SJSA1 (cell line): ENCODE measurements around the gene ARFRP1. TPM values are rescaled to one million over a fixed set of nuclear protein-coding genes. Genes with fewer than 3 reads are reported as not detected.

Experiments
- DNase-seq, 2 experiments: peaks; one replicate each; pipeline ENCODE4 v3.0.0-alpha.2; 2015 to 2020; ENCODE audit warnings: low spot score in 2 of 2, low read depth in 1 of 2
- H3K27ac ChIP-seq: fragments of 250-450 bp; sonication (Bioruptor Pico); 2 replicates; pipeline ENCODE4 v1.5.1; 2020; ENCODE audit warnings: mild to moderate bottlenecking, moderate library complexity
- H3K27me3 ChIP-seq: fragments of 250-450 bp; sonication (Bioruptor Pico); replicated peaks from 2 replicates; pipeline ENCODE4 v1.5.1; 2020; ENCODE audit warnings: mild to moderate bottlenecking, moderate library complexity
- H3K36me3 ChIP-seq: fragments of 250-450 bp; sonication (Bioruptor Pico); 2 replicates; pipeline ENCODE4 v1.5.1; 2020; ENCODE audit warnings: mild to moderate bottlenecking
- H3K4me1 ChIP-seq: fragments of 250-450 bp; sonication (Bioruptor Pico); replicated peaks from 2 replicates; pipeline ENCODE4 v1.6.1; 2021; ENCODE audit warnings: mild to moderate bottlenecking
- H3K4me3 ChIP-seq: fragments of 250-450 bp; sonication (Bioruptor Pico); 2 replicates; pipeline ENCODE4 v1.5.1; 2020; ENCODE audit warnings: mild to moderate bottlenecking
- H3K9me3 ChIP-seq: fragments of 250-450 bp; sonication (Bioruptor Pico); replicated peaks from 2 replicates; pipeline ENCODE4 v1.5.1; 2020; ENCODE audit warnings: mild to moderate bottlenecking
- total RNA-seq: library from RNA; depleted of rRNA; stranded (reverse); fragments of >200 nt; shearing (Covaris generic); gene quantifications from 2 replicates; pipeline ENCODE4 v1.2.3, GENCODE V29; 2014

ARFRP1 gene
- total RNA-seq, 1 experiment from 2014 or later = 49.1 TPM

DNA sequence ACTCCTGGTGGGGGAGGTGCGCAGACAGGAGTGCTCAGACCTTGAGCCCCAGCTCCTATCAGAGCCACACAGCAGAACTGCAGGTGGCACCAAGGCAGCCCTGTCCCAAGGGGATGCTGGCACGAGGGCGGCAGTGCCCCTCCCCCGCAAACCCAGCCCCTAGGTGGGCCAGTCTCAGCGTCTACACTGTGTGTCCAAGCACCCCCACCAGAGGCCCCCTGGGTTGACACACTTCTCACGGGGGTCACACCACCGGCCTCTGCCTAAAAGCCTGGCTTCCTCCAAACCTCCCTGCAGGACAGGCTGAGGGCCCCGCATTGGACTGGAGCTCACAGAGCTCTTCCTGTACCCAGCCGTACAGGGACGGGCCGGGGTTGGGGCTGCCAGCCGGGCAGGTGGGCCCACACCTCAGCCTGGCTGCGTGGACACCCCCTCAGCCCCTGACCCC, 39.9 kb upstream of the ARFRP1 start:
- no peak overlapping the region for H3K4me3 ChIP-seq
- no peak overlapping the region for H3K27ac ChIP-seq
- H3K27me3 ChIP-seq = no peaks in the 10 kb centered on the region
- H3K4me1 ChIP-seq = no peaks in the 10 kb centered on the region
- H3K36me3 ChIP-seq = peaks cover 11% of the 10 kb centered on the region
- no peaks in the 10 kb centered on the region for H3K9me3 ChIP-seq
- DNase-seq = peak in 1 of 2 experiments; percentile 43

DNA sequence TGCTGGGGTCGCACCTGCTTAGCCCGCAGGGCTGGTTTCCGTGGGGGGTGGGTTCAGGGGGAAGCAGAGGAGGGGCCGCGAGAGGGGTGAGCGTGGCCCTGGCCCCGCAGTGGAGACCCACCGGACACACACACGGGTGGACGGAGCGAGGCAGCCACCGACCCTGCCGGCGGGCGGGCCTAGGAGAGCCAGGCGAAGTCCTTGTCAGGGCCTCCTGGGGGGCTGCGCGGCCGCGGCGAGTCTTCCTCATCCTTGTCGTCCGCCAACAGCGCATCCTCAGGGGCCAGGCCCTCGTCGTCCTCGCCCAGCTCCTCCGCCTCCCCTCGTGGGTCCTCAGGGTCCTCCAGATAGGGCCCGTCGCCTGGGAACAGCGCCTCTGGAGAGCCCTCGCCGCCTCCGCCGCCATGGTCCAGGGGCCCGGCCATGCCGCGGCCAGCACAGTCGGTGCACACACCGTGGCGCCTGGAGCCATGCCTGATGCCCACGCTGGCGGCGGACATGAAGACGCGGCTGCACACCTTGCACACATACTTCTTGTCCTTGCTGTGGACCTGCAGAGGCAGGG, 39.1 kb upstream of the ARFRP1 start:
- no peaks in the 10 kb centered on the region for H3K9me3 ChIP-seq
- H3K4me3 ChIP-seq = no peak overlapping the region
- peak in 1 of 2 experiments; percentile 42 for DNase-seq
- no peaks in the 10 kb centered on the region for H3K27me3 ChIP-seq
- peaks cover 19% of the 10 kb centered on the region for H3K36me3 ChIP-seq
- H3K27ac ChIP-seq = no peak overlapping the region
- no peaks in the 10 kb centered on the region for H3K4me1 ChIP-seq

DNA sequence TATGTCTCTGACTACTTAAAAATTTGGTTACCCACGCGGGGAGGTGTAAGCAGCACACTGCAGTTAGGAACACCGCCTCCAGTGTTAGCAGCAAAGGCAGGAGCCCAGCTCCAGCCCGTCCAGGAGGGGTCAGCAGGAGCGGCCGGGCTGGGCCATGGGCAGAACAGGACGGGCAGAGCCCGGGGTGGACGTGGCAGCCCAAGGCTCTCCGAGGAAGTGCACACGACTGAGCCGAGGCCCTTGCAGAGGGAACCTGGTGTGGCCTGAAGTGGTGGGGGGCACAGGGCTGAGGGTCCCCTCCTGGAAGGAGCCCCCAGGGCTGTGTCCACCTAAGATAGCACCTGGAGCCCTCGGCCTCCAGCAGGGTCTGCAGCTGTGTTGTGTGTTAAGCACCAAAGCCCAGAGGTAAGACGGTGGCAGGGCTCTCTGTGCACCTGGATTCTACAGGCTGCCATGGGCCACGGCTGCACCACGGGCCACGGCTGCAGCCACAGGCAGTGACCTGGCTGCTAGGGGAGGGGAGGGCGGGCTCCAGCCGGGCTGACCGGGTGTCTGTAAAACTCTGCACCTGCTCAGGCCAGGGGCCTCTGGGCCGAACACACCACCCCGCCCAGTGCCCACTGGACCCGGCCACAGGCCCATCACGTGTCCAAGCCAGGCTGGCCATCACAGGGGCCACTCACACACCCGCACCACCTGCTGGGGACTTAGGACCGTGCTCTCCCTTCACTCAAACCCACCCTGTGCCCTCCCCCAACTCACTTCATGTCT, 38.4 kb upstream of the ARFRP1 start:
- H3K36me3 ChIP-seq = peaks cover 26% of the 10 kb centered on the region
- peaks cover 5% of the 10 kb centered on the region for H3K4me1 ChIP-seq
- H3K9me3 ChIP-seq = no peaks in the 10 kb centered on the region
- no peaks in the 10 kb centered on the region for H3K27me3 ChIP-seq
- H3K4me3 ChIP-seq = no peak overlapping the region
- DNase-seq = peak in 1 of 2 experiments; percentile 46
- no peak overlapping the region for H3K27ac ChIP-seq

DNA sequence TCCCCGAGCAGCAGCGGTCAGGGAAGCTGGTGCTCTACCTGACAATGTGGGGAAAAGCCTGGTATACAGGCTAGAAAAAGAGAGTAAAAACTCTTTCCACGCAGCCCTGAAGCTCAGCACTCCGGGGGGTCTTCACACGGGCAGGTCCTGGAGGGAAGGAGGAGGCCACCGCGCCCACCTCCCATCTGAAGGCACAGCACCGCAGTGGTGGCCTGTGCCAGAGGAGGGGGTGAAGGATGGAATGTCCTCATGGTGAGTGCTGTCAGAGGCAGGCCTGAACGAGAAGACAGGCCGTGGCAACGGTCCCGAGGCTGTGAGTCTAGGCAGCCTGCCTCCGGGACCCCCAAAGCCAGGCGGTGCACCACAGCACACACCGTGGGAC, 37.6 kb upstream of the ARFRP1 start:
- H3K4me3 ChIP-seq = no peak overlapping the region
- no peaks in the 10 kb centered on the region for H3K27me3 ChIP-seq
- peaks cover 32% of the 10 kb centered on the region for H3K36me3 ChIP-seq
- no peaks in the 10 kb centered on the region for H3K9me3 ChIP-seq
- H3K4me1 ChIP-seq = peaks cover 9% of the 10 kb centered on the region
- peak in 1 of 2 experiments; percentile 41 for DNase-seq
- no peak overlapping the region for H3K27ac ChIP-seq

DNA sequence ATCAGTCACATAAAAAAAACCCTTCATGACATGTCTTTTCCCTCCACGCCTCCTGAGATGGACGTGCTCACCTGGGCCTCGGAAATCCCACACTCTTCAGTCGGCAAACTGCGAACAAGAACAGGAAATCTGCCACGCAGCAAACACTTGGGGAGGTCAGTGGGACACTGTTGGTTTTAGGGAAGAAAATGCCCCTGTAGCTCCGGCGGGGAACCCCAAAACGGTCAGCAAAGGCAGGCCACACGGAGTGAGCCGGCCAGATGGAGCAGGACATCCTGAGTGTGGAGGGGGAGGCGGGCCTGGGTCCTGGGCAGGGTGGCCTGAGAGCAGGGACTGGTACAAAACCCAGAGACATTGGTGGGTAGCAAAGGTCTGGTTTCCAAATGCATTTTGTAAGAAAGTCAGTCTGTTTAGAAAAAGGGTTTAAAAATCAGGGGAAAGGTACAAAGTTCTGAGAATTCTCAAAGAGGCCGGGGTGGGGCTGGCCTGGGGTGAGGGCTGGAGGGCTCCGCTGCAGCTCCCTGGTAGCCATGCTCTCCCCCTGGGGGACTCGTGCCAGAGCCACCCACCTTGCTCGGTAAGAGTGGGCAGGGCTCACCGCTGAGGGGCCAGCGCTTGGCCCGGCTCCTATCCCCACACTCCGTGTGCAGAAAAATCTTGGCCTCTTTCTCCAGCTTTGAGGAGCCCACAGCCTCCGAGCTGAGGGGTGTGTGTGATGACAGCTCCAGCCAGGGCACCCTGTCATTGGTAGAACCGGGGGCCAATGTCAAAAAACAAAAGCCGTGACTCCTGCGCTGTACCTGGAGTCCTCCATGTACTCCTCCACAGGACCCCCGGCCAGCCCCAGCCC, 37.0 kb upstream of the ARFRP1 start:
- no peaks in the 10 kb centered on the region for H3K27me3 ChIP-seq
- no peaks in the 10 kb centered on the region for H3K9me3 ChIP-seq

GRCh38 chr20:63744158-63744557, 36.4 kb upstream of the ARFRP1 start:
- no peak overlapping the region for H3K4me3 ChIP-seq
- H3K27ac ChIP-seq = no peak overlapping the region
- 0 out of 2 replicates have a peak, but pooled peaks cover 2% of the 10 kb centered on the region for H3K9me3 ChIP-seq
- peaks cover 36% of the 10 kb centered on the region for H3K36me3 ChIP-seq
- peaks cover 12% of the 10 kb centered on the region for H3K4me1 ChIP-seq
- DNase-seq = no peak
- no peaks in the 10 kb centered on the region for H3K27me3 ChIP-seq

More for the DNA sequence above, 37.0 kb upstream of the ARFRP1 start:
- Histone ChIP-seq H3K4me3 (no peak overlapping the region), H3K27ac (no peak overlapping the region), H3K4me1 (peaks cover 9% of the 10 kb centered on the region), H3K36me3 (peaks cover 35% of the 10 kb centered on the region)
- peak in 1 of 2 experiments; percentile 41 for DNase-seq

GRCh38 chr20:63743210-63743970, 35.6 kb upstream of the ARFRP1 start:
- DNase-seq = no peak
- Histone ChIP-seq H3K27me3 (no peaks in the 10 kb centered on the region), H3K4me3 (no peak overlapping the region)

GRCh38 chr20:63742381-63743024, 34.7 kb upstream of the ARFRP1 start:
- Histone ChIP-seq H3K9me3 (0 out of 2 replicates have a peak, but pooled peaks cover 2% of the 10 kb centered on the region), H3K4me1 (peaks cover 15% of the 10 kb centered on the region)
- peak in 1 of 2 experiments; percentile 39 for DNase-seq

More at GRCh38 chr20:63743210-63743970, 35.6 kb upstream of the ARFRP1 start:
- no peak overlapping the region for H3K27ac ChIP-seq
- 0 out of 2 replicates have a peak, but pooled peaks cover 2% of the 10 kb centered on the region for H3K9me3 ChIP-seq
- H3K4me1 ChIP-seq = peaks cover 15% of the 10 kb centered on the region
- peaks cover 43% of the 10 kb centered on the region for H3K36me3 ChIP-seq

DNA sequence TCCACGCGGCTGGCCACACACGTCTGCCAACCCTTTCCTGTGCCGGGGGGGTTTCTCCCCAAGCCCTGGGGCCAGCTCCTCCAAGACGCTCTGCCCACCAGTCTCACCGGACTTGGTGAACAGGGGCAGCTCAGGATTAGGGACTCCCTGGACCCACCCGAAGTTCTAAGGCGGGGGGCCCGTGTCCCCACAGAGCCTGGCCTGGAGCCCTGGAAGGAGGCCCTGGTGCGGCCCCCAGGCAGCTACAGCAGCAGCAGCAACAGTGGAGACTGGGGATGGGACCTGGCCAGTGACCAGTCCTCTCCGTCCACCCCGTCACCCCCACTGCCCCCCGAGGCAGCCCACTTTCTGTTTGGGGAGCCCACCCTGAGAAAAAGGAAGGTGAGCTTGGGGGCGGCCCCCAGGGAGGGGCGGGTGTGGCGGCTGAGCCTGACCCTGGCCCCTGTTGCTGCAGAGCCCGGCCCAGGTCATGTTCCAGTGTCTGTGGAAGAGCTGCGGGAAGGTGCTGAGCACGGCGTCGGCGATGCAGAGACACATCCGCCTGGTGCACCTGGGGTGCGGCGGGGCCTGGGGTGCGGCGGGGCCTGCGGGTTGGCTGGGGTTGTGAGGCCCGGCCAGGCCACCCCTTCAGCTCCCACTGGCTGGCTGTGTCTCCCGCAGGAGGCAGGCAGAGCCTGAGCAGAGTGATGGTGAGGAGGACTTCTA, 34.1 kb upstream of the ARFRP1 start:
- Histone ChIP-seq H3K4me1 (peaks cover 15% of the 10 kb centered on the region), H3K36me3 (peaks cover 49% of the 10 kb centered on the region), H3K9me3 (0 out of 2 replicates have a peak, but pooled peaks cover 2% of the 10 kb centered on the region), H3K4me3 (no peak overlapping the region; the same call in 1 of the 2 replicates), H3K27me3 (no peaks in the 10 kb centered on the region), H3K27ac (no peak overlapping the region)
- peak in 1 of 2 experiments; percentile 47 for DNase-seq

More at GRCh38 chr20:63742381-63743024, 34.7 kb upstream of the ARFRP1 start:
- Histone ChIP-seq H3K36me3 (peaks cover 47% of the 10 kb centered on the region), H3K27me3 (no peaks in the 10 kb centered on the region), H3K27ac (no peak overlapping the region), H3K4me3 (no peak overlapping the region)

DNA sequence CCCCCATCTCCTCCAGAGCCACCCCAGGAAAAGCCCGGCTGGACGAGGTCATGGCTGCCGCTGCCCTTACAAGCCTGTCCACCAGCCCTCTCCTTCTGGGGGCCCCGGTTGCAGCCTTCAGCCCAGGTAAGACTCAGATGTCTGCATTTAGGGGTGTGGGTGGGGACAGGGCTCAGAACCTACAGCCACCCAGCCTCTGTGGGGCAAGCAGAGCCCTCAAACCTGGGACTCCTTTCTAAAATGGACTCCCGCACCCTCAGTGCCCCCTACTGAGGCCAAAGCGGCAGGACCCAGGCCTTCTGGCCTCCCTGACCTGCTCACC, 33.5 kb upstream of the ARFRP1 start:
- no peak for DNase-seq
- H3K27me3 ChIP-seq = no peaks in the 10 kb centered on the region
- H3K36me3 ChIP-seq = peaks cover 54% of the 10 kb centered on the region
- H3K4me1 ChIP-seq = peaks cover 15% of the 10 kb centered on the region
- H3K27ac ChIP-seq = no peak overlapping the region
- 0 out of 2 replicates have a peak, but pooled peaks cover 2% of the 10 kb centered on the region for H3K9me3 ChIP-seq
- peak overlapping the region; percentile 57 for H3K4me3 ChIP-seq

- Histone ChIP-seq H3K4me1 (peaks cover 15% of the 10 kb centered on the region), H3K27ac (peak overlapping the region; percentile 45), H3K4me3 (peak overlapping the region; percentile 57), H3K27me3 (no peaks in the 10 kb centered on the region), H3K9me3 (0 out of 2 replicates have a peak, but pooled peaks cover 2% of the 10 kb centered on the region), H3K36me3 (peaks cover 59% of the 10 kb centered on the region)
- peak; percentile 85 for DNase-seq
Observed at GRCh38 chr20:63740627-63741353, 33.0 kb upstream of the ARFRP1 start.
